ENCODE results near the gene ASPSCR1. TPM values are rescaled to one million over a fixed set of nuclear protein-coding genes. Genes with fewer than 3 reads are reported as not detected.

ASPSCR1 gene
- total RNA-seq, 2 donors from 2014 or later: 20.6 to 41.3 TPM

- H3K9me3 ChIP-seq: no peaks in the 10 kb centered on the region
- TF ChIP-seq CTCF (IDR thresholded peaks at IDR 0.05): no peak
- ATAC-seq (ENCODE audit: insufficient number of reproducible peaks, low FRiP score, low read depth): no peak
- H3K27ac ChIP-seq: no peak overlapping the region
- no peaks in the 10 kb centered on the region for H3K27me3 ChIP-seq (replicated peaks; ENCODE audit: insufficient read depth)
- H3K4me1 ChIP-seq (ENCODE audit: control insufficient read depth in 1 of 2, low read depth in 2 of 2): peaks cover 0 to 7% of the 10 kb centered on the region in 2 donors
- H3K4me3 ChIP-seq: peak overlapping the region; percentile 9
- no peaks in the 10 kb centered on the region for H3K36me3 ChIP-seq
- no peak for DNase-seq (ENCODE audit: low spot score)
Measured at GRCh38 chr17:81967533-81968395, 9.7 kb upstream of the ASPSCR1 start.

- no peaks in the 10 kb centered on the region for H3K36me3 ChIP-seq
- no peaks in the 10 kb centered on the region for H3K27me3 ChIP-seq (replicated peaks; ENCODE audit: insufficient read depth)
- H3K27ac ChIP-seq: no peak overlapping the region
- TF ChIP-seq CTCF (IDR thresholded peaks at IDR 0.05): no peak
- no peaks in the 10 kb centered on the region for H3K9me3 ChIP-seq
- ATAC-seq (ENCODE audit: insufficient number of reproducible peaks, low FRiP score, low read depth): no peak
- DNase-seq (ENCODE audit: low spot score): no peak
- peak overlapping the region; percentile 9 for H3K4me3 ChIP-seq
- peaks cover 0 to 7% of the 10 kb centered on the region in 2 donors for H3K4me1 ChIP-seq (ENCODE audit: control insufficient read depth in 1 of 2, low read depth in 2 of 2)
Measured at GRCh38 chr17:81968396-81968745, 9.1 kb upstream of the ASPSCR1 start.

- no peak for ATAC-seq (ENCODE audit: insufficient number of reproducible peaks, low FRiP score, low read depth)
- peaks cover 0 to 7% of the 10 kb centered on the region in 2 donors for H3K4me1 ChIP-seq (ENCODE audit: control insufficient read depth in 1 of 2, low read depth in 2 of 2)
- H3K27ac ChIP-seq: no peak overlapping the region
- H3K27me3 ChIP-seq (replicated peaks; ENCODE audit: insufficient read depth): no peaks in the 10 kb centered on the region
- H3K36me3 ChIP-seq: no peaks in the 10 kb centered on the region
- no peak for DNase-seq (ENCODE audit: low spot score)
- H3K9me3 ChIP-seq: no peaks in the 10 kb centered on the region
- H3K4me3 ChIP-seq: no peak overlapping the region
- no peak for TF ChIP-seq CTCF (IDR thresholded peaks at IDR 0.05)
Measured at GRCh38 chr17:81968850-81969812, 8.3 kb upstream of the ASPSCR1 start.

GRCh38 chr17:81973432-81973831, 4.0 kb upstream of the ASPSCR1 start:
- H3K4me3 ChIP-seq: no peak overlapping the region
- H3K9me3 ChIP-seq: no peaks in the 10 kb centered on the region
- ATAC-seq (ENCODE audit: insufficient number of reproducible peaks, low FRiP score, low read depth): no peak
- DNase-seq (ENCODE audit: low spot score): no peak
- H3K27ac ChIP-seq: no peak overlapping the region
- no peak for TF ChIP-seq CTCF (IDR thresholded peaks at IDR 0.05)
- H3K36me3 ChIP-seq: no peaks in the 10 kb centered on the region
- no peaks in the 10 kb centered on the region for H3K27me3 ChIP-seq (replicated peaks; ENCODE audit: insufficient read depth)
- H3K4me1 ChIP-seq (ENCODE audit: control insufficient read depth in 1 of 2, low read depth in 2 of 2): peaks cover 9 to 11% of the 10 kb centered on the region in 2 donors

All from thoracic aorta (tissue), 2 donors.